GM18867 (cell line): Measurements from ENCODE around the gene OCA2.

ENCODE experiments used
- ATAC-seq: cut with Tn5 transposase; IDR thresholded peaks from one replicate; pipeline ENCODE4 v1.9.1; 2021; ENCODE audit warnings: mild to moderate bottlenecking, moderate library complexity; ENCODE audit not compliant: unreplicated experiment

The OCA2 gene

DNA sequence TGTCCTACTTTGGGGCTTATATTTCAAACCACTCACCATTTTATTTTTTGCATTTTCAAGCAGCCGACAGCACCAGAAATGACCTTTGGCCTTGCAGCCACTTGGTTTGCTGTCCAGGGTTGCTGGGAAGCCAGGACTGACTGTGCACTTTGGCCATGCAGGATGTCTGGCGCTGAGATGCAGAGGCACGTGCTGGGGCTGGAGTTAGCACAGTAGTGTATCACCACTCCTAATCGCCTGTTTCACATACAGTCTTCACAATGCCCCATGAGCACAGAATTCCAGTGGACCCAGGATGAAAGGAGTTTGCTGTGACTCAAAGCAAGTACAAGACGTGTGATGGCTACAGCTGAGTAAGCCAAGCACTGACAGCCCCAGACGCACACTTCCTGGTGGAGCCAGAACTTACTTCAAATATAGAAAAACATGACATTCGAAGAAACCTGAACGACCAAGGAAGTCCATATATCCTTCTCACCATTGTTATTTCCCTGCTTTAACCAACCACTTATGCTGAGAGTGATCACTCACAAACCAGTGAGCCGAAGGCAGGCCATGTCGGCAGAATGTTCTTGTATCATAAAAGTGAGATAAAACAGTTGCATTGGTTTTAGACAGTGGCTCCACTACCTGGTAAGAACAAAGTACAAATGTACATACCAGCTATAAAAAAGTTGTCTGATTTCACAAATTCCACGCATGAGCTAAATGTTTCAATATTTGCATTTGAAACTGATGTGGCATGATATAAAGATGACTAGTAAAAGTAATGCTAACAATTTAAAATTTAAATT is 16.0 kb downstream of the OCA2 start:
- no peak for ATAC-seq

DNA sequence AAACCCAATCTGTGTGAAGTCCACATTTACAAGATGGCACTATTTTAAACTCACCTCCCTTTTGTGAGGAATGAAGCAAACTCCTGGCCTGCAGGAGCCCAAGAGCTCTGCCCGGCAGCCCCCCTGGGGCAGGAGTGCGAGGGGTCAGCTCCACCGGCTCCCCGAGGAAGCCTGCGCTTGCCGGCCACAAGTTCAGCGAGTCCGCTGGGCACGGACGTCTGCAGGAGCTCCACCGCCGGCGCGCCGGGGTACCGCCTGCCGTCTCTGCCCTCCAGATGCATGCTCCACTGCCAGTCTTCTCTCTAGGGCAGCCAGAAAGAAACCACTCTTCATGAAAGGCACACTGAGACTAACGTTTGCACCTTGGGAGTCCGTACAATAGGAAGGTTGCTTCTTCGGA is 17.5 kb downstream of the OCA2 start:
- ATAC-seq = no peak

DNA sequence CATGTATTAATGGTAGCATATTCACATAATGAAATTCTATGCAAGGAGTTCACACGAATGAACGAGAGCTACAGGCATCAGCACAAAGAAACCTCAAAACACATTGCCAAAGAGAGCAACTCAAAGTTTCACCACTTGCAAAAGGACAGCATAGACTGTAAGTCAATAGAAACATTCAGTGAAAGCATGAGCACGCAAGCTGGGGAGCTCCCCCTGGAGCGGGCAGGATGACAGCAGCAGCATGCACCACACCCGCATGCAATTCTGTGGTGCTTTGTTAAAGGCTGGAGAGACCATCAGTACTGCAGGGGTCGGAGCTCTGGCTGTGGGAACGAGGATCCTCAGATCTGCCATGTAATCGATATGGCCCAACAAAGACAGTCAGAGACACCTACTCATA is 18.7 kb downstream of the OCA2 start:
- ATAC-seq = no peak

DNA sequence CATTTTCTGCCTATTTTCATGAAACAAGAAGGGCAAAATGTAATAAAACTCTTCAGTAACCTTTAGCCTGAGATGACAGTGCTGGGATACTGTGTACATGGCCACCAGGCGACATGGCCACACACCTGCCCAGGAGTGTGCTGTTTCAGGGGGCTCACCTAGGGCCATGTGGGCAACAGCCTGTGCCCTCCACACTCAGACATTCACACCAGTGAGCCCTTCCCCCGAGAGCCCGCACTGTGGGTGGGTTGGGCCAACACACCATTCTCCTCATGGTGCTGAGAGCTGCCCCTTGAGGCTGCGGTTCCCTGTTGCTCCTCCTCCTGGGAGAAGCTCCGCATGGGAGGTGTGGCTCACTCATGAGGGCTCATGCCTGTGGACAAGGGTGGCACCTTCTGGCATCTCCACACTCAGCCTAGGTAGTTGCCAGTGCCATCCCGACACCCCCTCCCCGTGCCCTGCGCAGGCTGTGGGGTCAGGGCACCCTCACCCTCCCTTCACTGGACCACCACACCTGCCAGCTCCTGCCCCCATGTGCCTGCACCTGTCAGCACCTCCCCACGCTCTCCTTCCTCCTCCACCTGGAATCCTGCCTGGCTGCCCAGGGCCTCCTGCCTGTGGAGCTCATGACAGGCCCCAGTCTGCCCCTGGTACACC is 19.7 kb downstream of the OCA2 start:
- ATAC-seq = no peak

DNA sequence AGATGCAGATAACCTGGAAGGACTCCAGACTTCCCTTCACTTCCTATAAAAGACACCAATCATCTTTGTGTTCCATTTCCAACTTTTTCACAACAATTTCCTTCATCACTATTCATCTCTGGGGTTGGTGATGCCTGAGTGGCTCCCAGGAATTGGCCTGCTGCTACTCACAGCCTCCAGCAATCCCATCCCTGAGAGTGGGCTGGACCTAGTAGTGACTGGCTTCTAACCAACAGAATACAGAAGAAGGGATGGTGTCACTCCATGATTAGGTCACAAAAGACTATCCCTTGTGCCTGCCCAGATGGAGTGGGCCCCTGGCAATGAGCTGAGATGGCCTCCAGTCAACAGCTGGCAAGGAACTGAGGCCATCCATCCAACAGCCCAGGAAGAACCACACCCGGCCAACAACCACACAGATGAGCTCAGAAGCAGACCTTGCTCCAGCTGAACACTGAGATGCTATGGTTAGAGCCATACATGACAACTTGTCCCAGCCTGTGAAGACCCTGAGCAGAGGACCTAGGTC is 20.9 kb downstream of the OCA2 start:
- ATAC-seq = no peak

DNA sequence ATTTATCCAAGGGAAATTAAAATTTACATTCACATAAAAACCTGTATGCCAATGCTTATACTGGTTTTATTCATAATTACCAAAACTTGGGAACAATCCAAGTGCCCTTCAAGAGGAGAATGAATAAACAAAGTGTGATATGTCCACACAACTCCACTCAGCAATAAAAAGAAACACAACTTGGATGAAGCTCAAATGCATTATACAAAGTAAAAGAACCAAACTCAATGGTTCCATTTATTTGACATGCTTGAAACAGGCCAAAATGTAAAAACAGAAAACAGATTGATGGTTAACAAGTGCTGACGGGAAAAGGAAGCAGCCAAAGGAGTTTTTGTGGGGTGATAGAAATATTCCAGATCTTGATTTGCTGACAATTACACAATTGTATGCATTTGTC is 23.5 kb downstream of the OCA2 start:
- no peak for ATAC-seq

DNA sequence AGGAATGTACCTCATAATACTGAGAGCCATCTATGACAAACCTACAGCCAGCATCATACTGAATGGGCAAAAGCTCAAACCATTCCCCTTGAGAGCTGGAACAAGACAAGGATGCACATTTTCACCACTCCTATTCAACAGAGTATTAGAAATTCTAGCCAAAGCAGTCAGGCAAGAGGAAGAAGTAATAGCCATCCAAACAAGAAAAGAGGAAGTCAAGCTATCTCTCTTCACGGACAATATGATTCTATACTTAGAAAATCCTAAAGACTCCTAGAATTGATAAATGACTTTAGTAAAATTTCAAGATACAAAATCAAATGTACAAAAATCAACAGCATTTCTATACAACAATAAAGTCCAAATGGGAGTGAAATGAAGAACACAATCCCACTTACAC is 30.2 kb downstream of the OCA2 start:
- ATAC-seq = no peak

DNA sequence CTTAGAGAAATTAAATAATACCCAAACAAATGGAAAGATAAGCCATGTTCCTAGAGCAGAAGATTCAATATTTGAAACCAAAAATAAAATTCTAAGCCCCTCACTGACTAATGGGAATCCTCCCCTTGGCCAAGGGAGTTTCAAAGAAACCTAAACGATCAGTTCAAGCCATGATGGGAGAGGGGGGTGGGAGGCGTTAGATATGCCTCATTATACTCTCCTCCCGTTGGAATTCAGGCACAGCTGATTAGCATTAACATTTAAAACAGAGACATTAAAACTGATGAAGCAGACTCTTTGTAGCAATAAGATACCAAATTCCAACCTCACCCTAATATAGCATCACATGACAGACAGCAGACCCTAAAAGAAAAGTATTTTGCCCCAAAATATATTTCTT is 32.9 kb downstream of the OCA2 start:
- ATAC-seq = no peak

DNA sequence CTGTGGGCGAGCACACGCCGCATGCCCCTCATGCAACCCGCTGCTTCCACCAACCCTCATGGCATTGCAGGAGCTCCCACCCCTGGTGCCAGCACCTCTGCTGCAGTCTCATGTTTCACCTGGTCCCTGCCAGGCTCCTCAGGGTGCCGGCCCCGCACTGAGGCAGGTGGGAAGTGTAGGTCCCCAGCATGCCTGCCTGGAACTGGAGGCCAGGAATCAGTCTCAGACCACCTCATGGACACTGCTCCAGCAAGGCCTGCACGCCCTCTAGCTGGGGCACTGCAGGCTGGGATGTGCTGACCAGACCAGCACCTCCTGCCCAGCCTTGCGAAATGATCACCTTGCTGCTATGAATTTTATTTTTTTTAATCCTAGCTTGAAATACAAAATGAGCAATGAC is 39.1 kb downstream of the OCA2 start:
- ATAC-seq = no peak

DNA sequence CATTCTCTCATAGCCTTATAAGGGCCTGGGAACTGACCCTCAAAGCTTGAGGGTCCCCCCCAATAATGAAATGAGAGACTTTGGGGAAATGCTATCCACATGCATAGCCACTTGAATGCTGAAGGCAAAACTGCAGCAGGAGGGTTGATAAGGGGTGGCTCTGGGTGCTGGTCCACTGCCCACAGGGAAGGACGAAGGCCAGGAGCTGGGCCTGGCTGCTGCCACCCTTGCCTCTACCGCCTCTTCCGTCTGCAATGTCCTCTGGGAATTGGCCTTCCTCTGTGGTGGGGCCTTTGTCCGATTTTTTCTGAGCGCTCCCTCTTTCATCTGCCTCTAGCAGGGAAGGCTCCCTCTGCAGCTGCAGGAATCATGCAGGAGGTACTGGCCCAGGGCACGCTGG is 41.0 kb downstream of the OCA2 start:
- ATAC-seq = no peak

DNA sequence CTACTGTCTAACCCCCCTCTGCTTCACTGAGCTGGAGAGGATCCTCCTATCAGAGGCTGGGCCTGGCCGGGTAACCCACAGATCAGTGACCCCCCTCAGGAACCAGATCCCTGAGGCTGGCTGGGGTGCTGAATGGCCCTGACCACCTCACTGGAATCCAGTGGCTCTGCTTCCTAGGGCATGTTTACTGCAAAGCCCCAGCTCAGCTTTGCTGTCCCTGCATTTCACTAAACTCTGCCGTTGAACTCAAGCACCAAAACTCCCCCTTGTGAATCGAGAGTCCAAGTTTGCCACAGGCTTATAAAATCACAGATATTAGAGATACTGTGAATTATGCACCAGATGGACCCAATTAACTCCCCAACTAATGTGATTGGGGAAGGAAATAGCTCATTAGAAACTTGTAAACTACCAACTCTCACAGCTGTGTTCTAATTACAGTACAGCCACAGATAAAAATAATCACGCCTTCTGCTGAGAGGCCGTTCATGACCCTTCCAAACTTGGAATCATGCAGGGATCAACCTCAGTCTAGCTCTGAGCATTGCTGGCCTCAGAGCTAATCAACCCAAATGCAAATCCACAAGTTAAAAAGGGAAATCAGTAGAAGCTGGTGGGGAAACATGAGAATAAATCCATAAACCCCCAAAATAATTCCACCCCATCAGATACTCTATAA is 47.0 kb downstream of the OCA2 start:
- ATAC-seq = no peak

DNA sequence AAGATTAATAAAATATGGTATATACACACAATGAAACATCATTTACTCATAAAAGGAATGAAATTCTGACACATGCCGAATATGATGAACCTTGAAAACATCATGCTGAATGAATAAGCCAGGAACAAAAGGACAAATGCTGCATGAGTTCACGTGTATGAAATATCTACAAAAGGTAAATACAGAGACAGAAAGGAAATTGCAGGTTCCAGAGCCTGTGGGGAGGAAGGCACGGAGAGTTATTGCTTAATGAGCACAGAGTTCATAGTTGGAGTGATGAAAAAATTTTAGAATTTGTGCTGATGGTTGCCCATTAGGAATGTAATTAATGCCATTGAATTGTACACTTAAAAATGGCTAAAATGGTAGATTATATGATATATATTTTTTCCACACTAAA is 49.5 kb downstream of the OCA2 start:
- no peak for ATAC-seq

DNA sequence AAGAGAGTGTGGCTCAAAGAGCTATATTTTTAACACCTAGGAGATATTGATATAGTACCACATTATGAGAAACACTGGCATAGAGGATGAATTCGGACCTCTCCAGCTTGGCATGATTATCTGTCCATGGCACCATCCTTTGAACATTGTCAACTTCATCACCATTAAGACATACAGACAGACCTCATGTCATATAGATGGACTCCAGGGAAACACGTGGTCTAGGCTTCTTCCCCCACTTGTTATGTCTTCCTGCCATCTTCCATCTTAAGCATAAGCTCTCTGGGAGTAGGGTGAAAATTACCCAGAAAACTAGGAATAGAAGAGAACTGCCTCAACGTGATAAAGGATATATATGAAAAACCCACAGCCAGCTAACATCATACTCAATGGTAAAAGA is 51.8 kb downstream of the OCA2 start:
- ATAC-seq = no peak

DNA sequence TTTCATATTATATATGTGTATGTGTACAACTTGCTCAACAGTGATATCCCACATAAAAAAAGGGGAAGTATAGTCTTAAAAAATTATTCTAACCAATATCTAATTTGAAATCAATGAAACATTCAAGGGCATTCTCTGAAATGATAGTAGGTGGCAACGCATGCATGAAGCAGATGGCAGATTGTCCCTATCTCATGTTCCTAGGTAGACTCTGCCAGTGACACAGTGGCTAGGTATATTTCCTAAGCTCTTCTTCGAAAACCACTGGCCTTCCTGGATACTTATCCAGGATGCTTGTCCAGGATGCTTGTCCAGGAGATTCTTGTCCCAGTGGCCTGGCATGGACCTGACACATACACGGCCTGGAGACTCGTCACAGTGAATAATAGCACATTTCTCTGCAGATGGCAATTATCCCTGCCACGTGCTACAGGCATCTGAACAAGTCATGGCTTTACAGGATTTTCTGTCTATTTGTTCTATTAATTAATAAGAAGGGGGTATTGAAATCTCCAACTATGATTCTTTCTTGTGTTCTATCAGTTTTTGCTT is 54.9 kb downstream of the OCA2 start:
- ATAC-seq = no peak

DNA sequence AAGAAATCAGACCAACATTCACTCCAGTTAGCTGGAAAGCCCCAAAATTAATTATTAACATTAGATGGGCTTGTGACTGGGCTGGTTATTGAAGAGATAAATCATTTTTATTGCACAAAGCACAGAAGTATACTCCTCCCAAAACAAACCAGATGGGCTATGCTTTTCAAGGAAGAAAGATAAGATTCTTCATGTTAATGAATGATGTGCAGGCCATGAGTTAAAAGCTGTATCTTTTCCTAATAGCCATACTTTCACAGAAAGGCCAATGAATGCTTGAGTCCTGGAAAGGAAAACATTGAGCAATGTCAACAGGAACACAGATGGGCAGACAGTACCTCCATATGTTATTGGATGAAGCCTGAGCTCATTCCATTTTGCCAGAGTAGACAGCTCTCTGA is 55.4 kb downstream of the OCA2 start:
- ATAC-seq = no peak

DNA sequence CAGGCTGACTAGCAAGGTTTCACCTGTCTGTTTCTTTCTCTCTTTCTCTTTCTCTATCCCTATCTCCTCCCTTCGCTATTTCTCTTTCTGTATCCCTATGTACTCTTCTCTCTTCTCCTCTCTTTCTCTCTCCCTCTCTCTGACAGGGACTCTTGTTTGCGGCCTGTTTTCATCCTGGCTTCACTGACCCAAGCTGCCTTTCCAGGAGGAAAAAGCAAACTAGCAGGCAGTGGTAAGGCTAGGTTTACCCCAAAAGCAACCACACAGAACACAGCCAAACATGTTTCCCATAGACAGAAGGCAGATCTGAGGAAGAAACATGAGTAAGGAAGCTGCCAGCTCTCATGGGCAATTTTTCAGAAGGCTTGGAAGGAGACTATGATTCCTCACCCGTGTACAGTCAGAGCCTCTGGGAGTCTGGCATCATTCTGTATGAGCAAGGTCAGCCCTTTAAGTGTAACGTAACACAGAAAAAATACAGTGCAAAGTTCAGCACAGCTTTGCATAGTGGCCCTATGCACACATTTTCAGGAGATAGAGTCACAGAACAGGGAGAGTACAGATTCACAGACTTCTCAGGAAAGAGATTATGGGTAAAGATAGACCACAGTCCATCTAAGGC is 61.0 kb downstream of the OCA2 start:
- ATAC-seq = no peak

DNA sequence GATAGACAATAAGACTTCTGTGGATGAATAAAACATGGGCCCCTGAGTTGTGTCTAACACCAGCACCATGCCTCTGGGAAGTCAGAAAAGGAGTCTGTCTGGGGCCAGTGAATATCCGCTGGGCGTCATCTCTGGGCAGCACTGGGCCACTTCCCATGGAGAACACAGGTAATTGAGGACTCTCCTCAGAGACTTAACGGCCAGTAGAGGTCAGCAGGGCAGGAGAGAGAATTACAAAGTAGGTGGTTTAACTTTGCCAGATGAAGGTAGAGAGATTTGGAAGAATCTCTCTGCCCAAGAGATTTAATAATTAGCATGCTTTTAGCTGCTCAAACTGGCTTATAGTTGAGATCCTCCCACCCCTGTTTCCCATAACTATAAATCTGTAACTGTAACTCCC is 65.7 kb downstream of the OCA2 start:
- no peak for ATAC-seq

DNA sequence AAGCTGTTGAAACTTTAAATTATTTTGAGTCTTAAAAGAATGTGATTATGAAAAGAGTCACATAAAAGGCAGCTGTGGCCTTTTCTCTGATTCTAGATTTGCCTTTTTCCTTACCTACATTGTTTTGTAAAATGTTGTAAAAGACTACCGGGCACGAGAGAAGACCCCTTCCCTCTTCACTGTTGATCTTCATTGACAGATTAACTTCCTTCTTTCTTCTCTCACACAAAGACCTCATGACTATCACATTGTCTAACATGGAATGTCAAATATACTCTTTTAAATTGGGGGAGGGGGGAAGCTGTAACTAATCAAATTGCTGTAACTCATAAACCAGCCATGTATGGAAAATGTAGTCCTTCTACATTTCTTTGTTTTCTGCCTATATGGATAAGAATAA is 68.3 kb downstream of the OCA2 start:
- ATAC-seq = no peak

DNA sequence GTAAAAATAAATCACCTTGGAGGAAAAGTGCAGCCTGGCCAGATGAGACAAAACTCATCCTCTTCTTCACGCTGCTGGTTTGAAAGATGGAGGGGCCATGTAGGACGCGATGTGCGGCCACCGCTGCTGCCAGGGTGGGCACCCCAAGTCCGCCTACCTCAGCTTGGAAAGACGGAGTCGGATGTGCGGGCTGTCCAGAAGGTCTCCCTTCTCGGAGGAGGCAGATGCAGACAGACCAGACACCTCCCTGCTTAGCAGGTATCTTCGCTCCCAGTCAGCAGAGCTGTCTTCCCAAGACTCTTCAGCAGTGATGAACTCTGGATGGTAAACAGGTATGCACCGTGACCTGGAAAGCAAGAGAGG is 71.4 kb downstream of the OCA2 start:
- ATAC-seq = no peak

DNA sequence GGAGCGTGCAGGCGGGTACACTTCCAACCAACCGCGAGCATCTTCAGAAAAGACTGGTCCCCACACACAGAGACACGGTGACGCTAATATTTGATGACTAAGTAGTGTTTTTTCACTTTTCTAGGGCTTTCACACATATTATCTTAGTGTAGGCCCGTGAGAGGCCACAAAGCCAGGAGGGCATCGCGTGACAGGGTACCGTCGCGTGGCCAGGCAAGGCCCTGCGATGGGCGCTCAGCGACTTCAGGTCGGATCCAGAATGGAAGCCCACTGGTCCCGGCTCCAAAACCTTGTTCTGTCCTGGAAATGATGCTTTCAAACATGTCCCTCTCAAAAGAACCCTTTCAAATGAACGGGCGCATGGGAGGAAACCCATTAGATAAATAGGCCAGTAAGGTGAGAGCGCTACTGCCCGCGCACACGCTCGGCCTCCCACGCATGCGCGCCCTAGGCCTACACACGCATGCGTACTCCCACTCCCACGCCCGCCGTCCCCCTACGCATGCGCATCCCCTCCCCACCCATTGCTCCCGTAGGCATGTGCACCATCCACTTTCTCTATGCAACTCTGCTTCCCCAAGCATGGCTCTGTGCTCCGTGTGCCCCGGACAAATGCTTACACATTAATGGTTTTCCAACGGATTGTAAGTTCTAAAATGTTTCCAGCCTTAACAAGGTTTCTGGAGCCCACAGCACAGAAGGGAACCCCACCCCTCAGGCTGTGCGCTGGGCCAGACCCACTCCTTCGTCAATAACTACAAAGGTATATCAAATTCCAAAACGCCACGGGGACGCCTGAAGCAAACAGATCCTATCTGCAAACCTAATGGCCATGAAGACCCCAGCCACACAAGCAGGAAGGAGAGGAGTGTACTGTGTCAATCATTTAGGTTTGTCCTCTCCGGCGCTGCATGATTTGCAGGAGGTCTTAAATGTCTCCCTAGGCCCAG is 72.1 kb downstream of the OCA2 start:
- ATAC-seq = no peak
